ENCODE measurements around the gene CD209. TPM values are rescaled to one million over a fixed set of nuclear protein-coding genes. Genes with fewer than 3 reads are reported as not detected.

Gene CD209
- total and polyA plus RNA-seq, 2 of the 8 experiments (the other 6 are each of a cell fraction or from before 2014, with no cell fraction given) = 0.05 to 0.22 TPM

- H3K23me2 ChIP-seq (ENCODE audit: low read depth, low read length) = no peaks in the 10 kb centered on the region
- DNase-seq (ENCODE audit: low read depth in 1 of 2, low spot score in 2 of 2) (no peak), FAIRE-seq (no peak)
- no peak overlapping the region for H4K8ac ChIP-seq (ENCODE audit: extremely low read depth, insufficient read depth, low read length)
- H2BK12ac ChIP-seq (ENCODE audit: low read depth, low read length) = no peak overlapping the region
- H3K36me3 ChIP-seq (ENCODE audit: control insufficient read depth in 2 of 4, insufficient read depth in 4 of 4, low read length in 3 of 4) = no peaks in the 10 kb centered on the region
- no peak for TF ChIP-seq CEBPB (IDR thresholded peaks at IDR 0.05; ENCODE audit: low read depth, low read length)
- TF ChIP-seq CBX8 (IDR thresholded peaks at IDR 0.05; ENCODE audit: borderline replicate concordance, low read depth, low read length) = no peak
- no peak for TF ChIP-seq KDM1A (IDR thresholded peaks at IDR 0.05; ENCODE audit: borderline replicate concordance, low read length)
- no peak for TF ChIP-seq TEAD4 (IDR thresholded peaks at IDR 0.05; ENCODE audit: low read depth, low read length)
- no peak for TF ChIP-seq CTCF (IDR thresholded peaks at IDR 0.05; ENCODE audit: control extremely low read depth in 1 of 3, insufficient read depth in 1 of 3, low read depth in 1 of 3, low read length in 3 of 3)
- TF ChIP-seq KDM4A (IDR thresholded peaks at IDR 0.05; ENCODE audit: low read depth, low read length, severe bottlenecking) = no peak
- no peak overlapping the region for H3K23ac ChIP-seq (ENCODE audit: insufficient read length)
- peaks cover 0 to 2% of the 10 kb centered on the region in 2 experiments; a peak in 1 of 4 replicates for H3K9me3 ChIP-seq (ENCODE audit: insufficient read depth in 2 of 2, low read depth in 1 of 2, low read length in 1 of 2)
- no peak overlapping the region for H3K27ac ChIP-seq (ENCODE audit: low read depth, low read length)
- H3K56ac ChIP-seq (replicated peaks; ENCODE audit: insufficient read length, low read depth, low read length) = no peak overlapping the region
- H2BK20ac ChIP-seq (ENCODE audit: low read length) = no peak overlapping the region
- H3K14ac ChIP-seq (ENCODE audit: insufficient read length) = no peak overlapping the region
- H2BK120ac ChIP-seq (replicated peaks; ENCODE audit: low read depth, low read length) = no peak overlapping the region
- no peak overlapping the region for H2AK5ac ChIP-seq (ENCODE audit: low read depth, low read length)
- no peaks in the 10 kb centered on the region for H3K27me3 ChIP-seq (replicated peaks in 1 of 4; ENCODE audit: control insufficient read depth in 3 of 4, extremely low read depth in 1 of 4, insufficient read depth in 3 of 4, low read length in 3 of 4)
- H3K4me3 ChIP-seq (ENCODE audit: extremely low read depth in 1 of 4, insufficient read depth in 2 of 4, low read depth in 3 of 4, low read length in 4 of 4) = no peak overlapping the region
- no peak overlapping the region for H2BK15ac ChIP-seq (ENCODE audit: low read length)
- CTCF ChIA-PET (ENCODE audit: partially characterized antibody) = no interaction called here
- H3K4ac ChIP-seq (replicated peaks; ENCODE audit: insufficient read length, low read depth, low read length) = no peak overlapping the region
- no peak overlapping the region for H2BK5ac ChIP-seq (ENCODE audit: low read depth, low read length)
- 71% methylated on average over 1 of the region's 1 CpG; no CpG with 5 or more reads in 1 of the 2 experiments for WGBS, 2 experiments (ENCODE audit: extremely low coverage in 1 of 2, insufficient coverage in 1 of 2, insufficient read length in 1 of 2, insufficient replicate concordance in 2 of 2, low coverage in 1 of 2, low lambda C conversion rate in 2 of 2, missing lambda C conversion rate in 1 of 2)
- H3K79me2 ChIP-seq (ENCODE audit: control insufficient read depth in 1 of 2, insufficient read depth in 2 of 2, low read length in 2 of 2) = no peaks in the 10 kb centered on the region
- H2AFZ ChIP-seq (ENCODE audit: low read length) = no peak overlapping the region
- POLR2A ChIA-PET (ENCODE audit: partially characterized antibody) = no interaction called here
- H4K91ac ChIP-seq (replicated peaks; ENCODE audit: insufficient read length, low read length) = no peak overlapping the region
- H4K20me1 ChIP-seq (replicated peaks in 1 of 2; ENCODE audit: control insufficient read depth in 1 of 2, insufficient read depth in 2 of 2, low read length in 2 of 2) = no peaks in the 10 kb centered on the region
- H3K9ac ChIP-seq (replicated peaks in 1 of 4; ENCODE audit: extremely low read depth in 1 of 4, low read depth in 3 of 4, low read length in 3 of 4) = no peak overlapping the region
- no peaks in the 10 kb centered on the region for H3K4me1 ChIP-seq (replicated peaks in 1 of 4; ENCODE audit: control insufficient read depth in 3 of 4, insufficient read depth in 4 of 4, low read length in 3 of 4)
- H3K4me2 ChIP-seq (ENCODE audit: insufficient read depth in 1 of 2, low read depth in 2 of 2, low read length in 2 of 2) = no peak overlapping the region
- H3K18ac ChIP-seq (ENCODE audit: extremely low read depth, low read length) = no peak overlapping the region
- no peaks in the 10 kb centered on the region for H3K79me1 ChIP-seq (ENCODE audit: low read depth, low read length)
- no peak overlapping the region for H4K5ac ChIP-seq (ENCODE audit: insufficient read length, low read depth, low read length)
Observed at GRCh38 chr19:7716762-7717161, 30.6 kb downstream of the CD209 start.

Measured in H1 (cell line).